ENCODE measurements around the gene ST6GALNAC4. TPM values are rescaled to one million over a fixed set of nuclear protein-coding genes. Genes with fewer than 3 reads are reported as not detected.
A peak's percentile ranks its signal among the peaks of the same experiment; 100 is the strongest.

Gene ST6GALNAC4
- total RNA-seq, 3 donors from 2014 or later = 22.0 to 25.7 (median 24.7) TPM

GRCh38 chr9:127862075-127863011 lies 54.5 kb downstream of the ST6GALNAC4 start:
- Mint-ChIP-seq H3K36me3 (ENCODE audit: insufficient read depth) (no peaks in the 10 kb centered on the region), H3K4me1 (ENCODE audit: low read depth) (peaks cover 50% of the 10 kb centered on the region), H3K9me3 (no peaks in the 10 kb centered on the region), H3K27me3 (ENCODE audit: low read depth) (no peaks in the 10 kb centered on the region), H3K4me3 (no peak overlapping the region)
- ATAC-seq (peak in 1 of 2 donors; percentile 29), DNase-seq (no peak)

GRCh38 chr9:127860779-127861178 lies 56.1 kb downstream of the ST6GALNAC4 start:
- Mint-ChIP-seq H3K9me3 (no peaks in the 10 kb centered on the region), H3K4me1 (ENCODE audit: low read depth) (peaks cover 49% of the 10 kb centered on the region), H3K27me3 (ENCODE audit: low read depth) (no peaks in the 10 kb centered on the region), H3K36me3 (ENCODE audit: insufficient read depth) (no peaks in the 10 kb centered on the region), H3K4me3 (no peak overlapping the region)
- ATAC-seq (no peak), DNase-seq (no peak)

DNA sequence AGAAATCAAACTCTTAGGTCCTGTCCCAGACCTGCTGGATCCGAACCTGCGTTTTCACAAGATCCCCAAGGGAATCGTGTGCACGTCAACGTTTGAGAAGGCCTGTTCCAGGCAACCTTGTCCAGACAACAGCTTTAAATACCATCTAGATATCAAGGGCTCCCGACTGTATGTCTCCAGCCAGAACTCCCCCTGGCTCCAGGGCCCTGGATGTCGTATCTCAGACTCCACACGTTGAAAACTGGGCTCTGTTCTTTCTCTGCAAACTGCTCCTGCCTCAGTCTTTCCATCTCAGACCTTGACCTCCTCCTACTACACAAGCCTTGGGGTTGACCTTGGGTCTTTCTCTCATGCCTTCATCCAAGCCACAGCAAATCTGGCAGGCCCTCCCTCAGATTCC lies 56.6 kb downstream of the ST6GALNAC4 start:
- Mint-ChIP-seq H3K9me3 (no peaks in the 10 kb centered on the region), H3K4me3 (no peak overlapping the region), H3K4me1 (ENCODE audit: low read depth) (peaks cover 47% of the 10 kb centered on the region), H3K27me3 (ENCODE audit: low read depth) (no peaks in the 10 kb centered on the region), H3K36me3 (ENCODE audit: insufficient read depth) (no peaks in the 10 kb centered on the region)
- ATAC-seq (no peak), DNase-seq (no peak)

DNA sequence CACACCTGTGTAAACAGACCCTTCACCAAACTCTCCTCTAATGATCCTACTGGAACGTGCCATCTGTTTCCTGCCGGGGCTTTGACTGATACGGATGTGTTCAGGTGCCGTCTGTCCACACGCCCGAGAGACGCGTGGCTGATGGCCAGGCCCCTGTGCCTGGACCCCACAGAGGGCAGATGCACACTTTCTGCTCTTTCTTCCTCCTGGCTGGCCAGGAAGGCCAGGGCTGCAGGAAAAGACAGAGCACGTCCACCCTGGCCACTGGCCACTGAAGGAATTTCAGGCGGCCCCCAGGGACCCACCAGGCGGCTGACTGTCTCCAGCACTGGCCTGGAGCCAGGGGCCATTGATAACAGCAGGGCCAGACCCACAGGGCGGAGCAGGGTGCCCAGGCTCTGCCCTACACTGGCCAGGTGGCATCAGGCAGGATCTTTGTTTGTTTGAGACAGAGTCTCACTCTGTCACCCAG lies 58.8 kb downstream of the ST6GALNAC4 start:
- peaks cover 48% of the 10 kb centered on the region for H3K4me1 Mint-ChIP-seq (ENCODE audit: low read depth)
- ATAC-seq (no peak), DNase-seq (no peak)
- no peaks in the 10 kb centered on the region for H3K27me3 Mint-ChIP-seq (ENCODE audit: low read depth)
- no peak overlapping the region for H3K4me3 Mint-ChIP-seq
- H3K9me3 Mint-ChIP-seq = no peaks in the 10 kb centered on the region
- H3K36me3 Mint-ChIP-seq (ENCODE audit: insufficient read depth) = no peaks in the 10 kb centered on the region

Other genes starting within 250 kb of the ST6GALNAC4 start
- gene CFAP157, start 210.1 kb downstream of the ST6GALNAC4 start, total RNA-seq = not detected
- gene PTRH1, start 201.4 kb downstream of the ST6GALNAC4 start, total RNA-seq = 10 to 100 TPM; 43.9 to 49.6 (median 45.6) TPM
- under 1 TPM; 0.37 to 0.58 (median 0.57) TPM for gene TTC16, start 201.0 kb downstream of the ST6GALNAC4 start, total RNA-seq
- gene TOR2A, start 181.7 kb downstream of the ST6GALNAC4 start, total RNA-seq = 10 to 100 TPM; 19.8 to 23.6 (median 20.1) TPM
- gene SH2D3C, start 138.4 kb downstream of the ST6GALNAC4 start, total RNA-seq = 10 to 100 TPM in 1 of 3 donors, 1 to 10 TPM in 2; 5.9 to 10.8 (median 7.0) TPM
- 10 to 100 TPM; 66.9 to 91.5 (median 82.5) TPM for gene CDK9, start 131.0 kb downstream of the ST6GALNAC4 start, total RNA-seq
- gene FPGS, start 114.2 kb downstream of the ST6GALNAC4 start, total RNA-seq = 100 to 1,000 TPM; 137 to 149 (median 141) TPM
- 10 to 100 TPM; 10.7 to 20.3 (median 14.8) TPM for gene ENG, start 62.4 kb downstream of the ST6GALNAC4 start, total RNA-seq
- 1 to 10 TPM; 3.6 to 6.4 (median 5.0) TPM for gene AK1, start 39.4 kb downstream of the ST6GALNAC4 start, total RNA-seq
- gene ST6GALNAC6, start 17.4 kb downstream of the ST6GALNAC4 start, total RNA-seq = 10 to 100 TPM; 25.9 to 31.5 (median 31.0) TPM
- 1 to 10 TPM; 2.3 to 3.5 (median 2.8) TPM for gene PIP5KL1, start 13.7 kb upstream of the ST6GALNAC4 start, total RNA-seq
- gene DPM2, start 20.8 kb upstream of the ST6GALNAC4 start, total RNA-seq = 10 to 100 TPM; 89.6 to 91.5 (median 89.9) TPM
- gene EEIG1, start 63.9 kb upstream of the ST6GALNAC4 start, total RNA-seq = 10 to 100 TPM; 75.5 to 87.3 (median 86.0) TPM
- 10 to 100 TPM in 1 of 3 donors, 1 to 10 TPM in 2; 9.5 to 11.2 (median 9.7) TPM for gene NAIF1, start 150.3 kb upstream of the ST6GALNAC4 start, total RNA-seq
- 10 to 100 TPM; 13.9 to 16.3 (median 15.6) TPM for gene SLC25A25, start 151.2 kb upstream of the ST6GALNAC4 start, total RNA-seq
- 100 to 1,000 TPM; 123 to 132 (median 123) TPM for gene PTGES2, start 210.7 kb upstream of the ST6GALNAC4 start, total RNA-seq
- gene LCN2, start 232.4 kb upstream of the ST6GALNAC4 start, total RNA-seq = not detected
- 10 to 100 TPM; 71.0 to 72.7 (median 71.6) TPM for gene BBLN, start 243.2 kb upstream of the ST6GALNAC4 start, total RNA-seq

Measured in activated T-cell treated with anti-CD3 and anti-CD28 coated beads, Interleukin-2, amount 50 U/mL, for 4 hours (primary cell).